Prostate gland (tissue), 2 donors: ENCODE data around the gene PDGFD.

Experiments
- POLR2A ChIP-seq: fragments of 450-650 bp; IDR thresholded peaks from one replicate; pipeline ENCODE4 v1.6.1; 2016; ENCODE audit warnings: antibody characterized with exemption, mild to moderate bottlenecking
- TF ChIP-seq, protein P1 (sequence below), 4 experiments: fragments of 200-600 bp in 2 of 4; fragments of 450-650 bp in 2 of 4; sonication (generic) in 2 of 4; IDR thresholded peaks; 1 replicate in 3 of 4; 2 replicates in 1 of 4; pipeline ENCODE4 v1.5.1; 2016 to 2019; ENCODE audit warnings: antibody characterized with exemption in 4 of 4, mild to moderate bottlenecking in 2 of 4, moderate library complexity in 2 of 4

DNA sequence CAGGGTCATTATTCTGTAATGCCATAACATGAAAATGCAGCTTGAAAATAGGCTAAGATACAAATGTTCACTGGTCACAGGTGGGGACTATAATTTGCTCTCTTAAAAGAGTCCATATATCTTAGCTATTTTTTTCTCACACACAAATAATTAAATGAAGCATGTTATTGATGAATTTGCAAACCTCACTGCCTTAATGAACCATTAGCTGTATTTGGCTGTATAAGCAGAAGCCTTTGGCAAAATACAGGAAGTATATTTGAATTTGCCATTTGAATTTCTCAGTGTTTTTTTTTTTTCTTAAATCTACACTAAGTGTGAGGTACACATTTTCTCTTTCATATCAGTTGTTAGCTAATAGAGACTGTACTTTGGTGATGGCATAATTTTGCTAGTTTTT lies 88.9 kb downstream of the PDGFD start:
- TF ChIP-seq, protein P1, sequence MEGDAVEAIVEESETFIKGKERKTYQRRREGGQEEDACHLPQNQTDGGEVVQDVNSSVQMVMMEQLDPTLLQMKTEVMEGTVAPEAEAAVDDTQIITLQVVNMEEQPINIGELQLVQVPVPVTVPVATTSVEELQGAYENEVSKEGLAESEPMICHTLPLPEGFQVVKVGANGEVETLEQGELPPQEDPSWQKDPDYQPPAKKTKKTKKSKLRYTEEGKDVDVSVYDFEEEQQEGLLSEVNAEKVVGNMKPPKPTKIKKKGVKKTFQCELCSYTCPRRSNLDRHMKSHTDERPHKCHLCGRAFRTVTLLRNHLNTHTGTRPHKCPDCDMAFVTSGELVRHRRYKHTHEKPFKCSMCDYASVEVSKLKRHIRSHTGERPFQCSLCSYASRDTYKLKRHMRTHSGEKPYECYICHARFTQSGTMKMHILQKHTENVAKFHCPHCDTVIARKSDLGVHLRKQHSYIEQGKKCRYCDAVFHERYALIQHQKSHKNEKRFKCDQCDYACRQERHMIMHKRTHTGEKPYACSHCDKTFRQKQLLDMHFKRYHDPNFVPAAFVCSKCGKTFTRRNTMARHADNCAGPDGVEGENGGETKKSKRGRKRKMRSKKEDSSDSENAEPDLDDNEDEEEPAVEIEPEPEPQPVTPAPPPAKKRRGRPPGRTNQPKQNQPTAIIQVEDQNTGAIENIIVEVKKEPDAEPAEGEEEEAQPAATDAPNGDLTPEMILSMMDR (IDR thresholded peaks at IDR 0.05): no peak
- no peak for TF ChIP-seq POLR2A
